ENCODE measurements around the gene MAP4K3.

DNA sequence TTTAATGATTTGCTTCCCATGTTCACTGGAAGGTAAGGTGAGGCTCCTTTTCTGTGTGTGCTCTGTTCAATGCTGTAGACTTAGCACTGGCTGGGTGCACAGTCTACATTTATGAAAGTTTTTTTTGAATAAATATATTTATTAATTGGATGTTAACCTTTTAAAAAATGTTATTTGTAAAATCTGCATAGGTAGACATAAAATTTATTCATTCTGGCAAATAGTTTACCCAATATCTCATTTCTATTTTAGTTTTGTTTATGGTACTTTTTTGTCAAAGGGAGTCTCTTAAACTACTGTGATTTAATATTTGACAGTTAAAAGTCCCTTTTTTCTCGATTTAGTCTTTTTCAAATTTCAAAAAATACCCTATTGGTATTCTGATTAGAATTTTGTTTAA lies 213.2 kb downstream of the MAP4K3 start:
- no peak for TF ChIP-seq POLR2AphosphoS5 (IDR thresholded peaks at IDR 0.05; ENCODE audit: low read depth, low read length)
- no peak for TF ChIP-seq REST (IDR thresholded peaks at IDR 0.05; ENCODE audit: insufficient read depth in 1 of 2, low read depth in 2 of 2, low read length in 2 of 2)
- no peak for TF ChIP-seq TAF1 (IDR thresholded peaks at IDR 0.05; ENCODE audit: borderline replicate concordance, insufficient read depth, low read length)
